Keratinocyte (primary cell): ENCODE results near the gene KIAA1217. TPM values are rescaled to one million over a fixed set of nuclear protein-coding genes. Genes with fewer than 3 reads are reported as not detected.

Experiments
- DNase-seq: peaks from one replicate; pipeline ENCODE4 v3.0.0-alpha.2; 2011; ENCODE audit warnings: low read depth, missing footprints, low spot score
- FAIRE-seq: peaks from 2 replicates; lab custom pipeline; 2011; peaks lifted over from hg19 to GRCh38; lab: Jason Lieb, UNC
- H2AFZ ChIP-seq: 2 replicates; pipeline ENCODE4 v1.6.0; 2012; ENCODE audit warnings: low read length, control low read depth, inconsistent platforms; ENCODE audit not compliant: control insufficient read depth
- H3K27ac ChIP-seq: 2 replicates; pipeline ENCODE4 v1.5.1; 2011; ENCODE audit warnings: low read length; ENCODE audit not compliant: control insufficient read depth, insufficient read depth
- H3K27me3 ChIP-seq: 3 replicates; pipeline ENCODE4 v1.6.0; 2011; ENCODE audit warnings: low read length; ENCODE audit not compliant: control insufficient read depth, insufficient read depth; ENCODE audit errors: extremely low read depth
- H3K36me3 ChIP-seq, 2 experiments: 2 replicates in 1 of 2; 3 replicates in 1 of 2; pipeline ENCODE4 v1.5.1; 2011; ENCODE audit warnings: low read length in 2 of 2, mild to moderate bottlenecking in 1 of 2; ENCODE audit not compliant: control insufficient read depth in 2 of 2, insufficient read depth in 2 of 2; ENCODE audit errors: extremely low read depth in 1 of 2
- H3K4me1 ChIP-seq: 3 replicates; pipeline ENCODE4 v1.5.1; 2011; ENCODE audit warnings: low read length; ENCODE audit not compliant: control insufficient read depth, insufficient read depth; ENCODE audit errors: extremely low read depth
- H3K4me2 ChIP-seq: 3 replicates; pipeline ENCODE4 v1.6.0; 2011; ENCODE audit warnings: low read depth, low read length; ENCODE audit not compliant: control insufficient read depth, insufficient read depth; ENCODE audit errors: extremely low read depth
- H3K4me3 ChIP-seq, 3 experiments: fragments of 200-600 bp in 1 of 3; sonication (generic) in 1 of 3; 2 replicates in 2 of 3; 3 replicates in 1 of 3; pipeline ENCODE4 v1.5.1; 2011 to 2016; ENCODE audit warnings: low read length in 3 of 3, mild to moderate bottlenecking in 3 of 3, control low read depth in 2 of 3, inconsistent platforms in 1 of 3, low read depth in 1 of 3, mixed read lengths in 1 of 3, mixed run types in 1 of 3, moderate library complexity in 1 of 3; ENCODE audit not compliant: control insufficient read depth in 2 of 3, insufficient read depth in 2 of 3; ENCODE audit errors: extremely low read depth in 1 of 3
- H3K79me2 ChIP-seq: 2 replicates; pipeline ENCODE4 v1.6.0; 2012; ENCODE audit warnings: low read length; ENCODE audit not compliant: control insufficient read depth, insufficient read depth
- H3K9ac ChIP-seq: 3 replicates; pipeline ENCODE4 v1.6.0; 2011; ENCODE audit warnings: low read length; ENCODE audit not compliant: control insufficient read depth, insufficient read depth; ENCODE audit errors: extremely low read depth
- H3K9me1 ChIP-seq: 3 replicates; pipeline ENCODE4 v1.6.0; 2011; ENCODE audit warnings: low read length; ENCODE audit not compliant: control insufficient read depth, insufficient read depth; ENCODE audit errors: extremely low read depth
- H3K9me3 ChIP-seq: 2 replicates; pipeline ENCODE4 v1.5.1; 2012; ENCODE audit warnings: low read depth, low read length; ENCODE audit not compliant: control insufficient read depth
- H4K20me1 ChIP-seq: 3 replicates; pipeline ENCODE4 v1.6.0; 2011; ENCODE audit warnings: low read length; ENCODE audit not compliant: control insufficient read depth, insufficient read depth; ENCODE audit errors: extremely low read depth
- EZH2 ChIP-seq: IDR thresholded peaks from one replicate; pipeline ENCODE4 v1.6.1; 2012; ENCODE audit warnings: inconsistent platforms, mild to moderate bottlenecking, low read length, moderate library complexity
- dilution Hi-C: fragments of 300-500 bp; cut with MboI; formaldehyde crosslinking; loops from one replicate; pipeline ENCODE4 v1.7.0; 2020; ENCODE audit warnings: low sequenced_read_pairs; ENCODE audit not compliant: extremely low pct_ligation_motif_present
- polyA plus RNA-seq, 5 experiments: library from polyadenylated mRNA; depleted of rRNA in 3 of 5; stranded (reverse) in 3 of 5; stranded (forward) in 1 of 5; unstranded in 1 of 5; fragments of >200 nt; gene quantifications; 1 replicate in 1 of 5; 2 replicates in 3 of 5; 3 replicates in 1 of 5; pipeline versions ENCODE4 v1.2.1 to v1.2.3, GENCODE V29; 2011 to 2012; ENCODE audit warnings: missing spikeins in 2 of 5, low read depth in 1 of 5, low replicate concordance in 1 of 5
- TF ChIP-seq, protein P1 (sequence below), 3 experiments: IDR thresholded peaks in 1 of 3; conservative IDR thresholded peaks in 1 of 3; optimal IDR thresholded peaks in 1 of 3; 2 replicates in 2 of 3; 3 replicates in 1 of 3; pipeline versions ENCODE3 to v1.5.1; 2011; ENCODE audit warnings: low read length in 3 of 3, mild to moderate bottlenecking in 3 of 3, moderate library complexity in 2 of 3, control low read depth in 1 of 3, inconsistent platforms in 1 of 3; ENCODE audit not compliant: insufficient read depth in 2 of 3; ENCODE audit errors: extremely low read depth in 1 of 3

KIAA1217 gene
- polyA plus RNA-seq, 1 donor (not counting 4 experiments of a cell fraction or from before 2014, with no cell fraction given), result 10.4 TPM

- H3K27me3 ChIP-seq, result no peaks in the 10 kb centered on the region
- H3K4me3 ChIP-seq, result no peak overlapping the region
- peaks cover 11 to 13% of the 10 kb centered on the region in 2 experiments for H3K36me3 ChIP-seq
Observed at GRCh38 chr10:24544776-24545175, 335.8 kb downstream of the KIAA1217 start.

GRCh38 chr10:24545585-24545984 is 336.6 kb downstream of the KIAA1217 start:
- Histone ChIP-seq H3K9me1 (no peaks in the 10 kb centered on the region), H3K27ac (no peak overlapping the region), H3K4me2 (no peak overlapping the region), H2AFZ (no peak overlapping the region), H3K9me3 (no peaks in the 10 kb centered on the region), H3K4me3 (no peak overlapping the region), H3K27me3 (no peaks in the 10 kb centered on the region), H3K36me3 (peaks cover 9 to 13% of the 10 kb centered on the region in 2 experiments), H4K20me1 (no peaks in the 10 kb centered on the region), H3K4me1 (no peaks in the 10 kb centered on the region), H3K9ac (no peak overlapping the region), H3K79me2 (no peaks in the 10 kb centered on the region)
- TF ChIP-seq, protein P1, sequence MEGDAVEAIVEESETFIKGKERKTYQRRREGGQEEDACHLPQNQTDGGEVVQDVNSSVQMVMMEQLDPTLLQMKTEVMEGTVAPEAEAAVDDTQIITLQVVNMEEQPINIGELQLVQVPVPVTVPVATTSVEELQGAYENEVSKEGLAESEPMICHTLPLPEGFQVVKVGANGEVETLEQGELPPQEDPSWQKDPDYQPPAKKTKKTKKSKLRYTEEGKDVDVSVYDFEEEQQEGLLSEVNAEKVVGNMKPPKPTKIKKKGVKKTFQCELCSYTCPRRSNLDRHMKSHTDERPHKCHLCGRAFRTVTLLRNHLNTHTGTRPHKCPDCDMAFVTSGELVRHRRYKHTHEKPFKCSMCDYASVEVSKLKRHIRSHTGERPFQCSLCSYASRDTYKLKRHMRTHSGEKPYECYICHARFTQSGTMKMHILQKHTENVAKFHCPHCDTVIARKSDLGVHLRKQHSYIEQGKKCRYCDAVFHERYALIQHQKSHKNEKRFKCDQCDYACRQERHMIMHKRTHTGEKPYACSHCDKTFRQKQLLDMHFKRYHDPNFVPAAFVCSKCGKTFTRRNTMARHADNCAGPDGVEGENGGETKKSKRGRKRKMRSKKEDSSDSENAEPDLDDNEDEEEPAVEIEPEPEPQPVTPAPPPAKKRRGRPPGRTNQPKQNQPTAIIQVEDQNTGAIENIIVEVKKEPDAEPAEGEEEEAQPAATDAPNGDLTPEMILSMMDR (optimal IDR thresholded peaks at IDR 0.05 in 1 of 3, IDR thresholded peaks at IDR 0.05 in 1 of 3, conservative IDR thresholded peaks at IDR 0.05 in 1 of 3; ENCODE audit: extremely low read depth in 1 of 3, insufficient read depth in 2 of 3, low read length in 3 of 3), result no peak
- TF ChIP-seq EZH2, result no peak
- no peak for FAIRE-seq
- no peak for DNase-seq
- dilution Hi-C loops, result no loop called here

More at GRCh38 chr10:24544776-24545175, 335.8 kb downstream of the KIAA1217 start:
- H4K20me1 ChIP-seq, result no peaks in the 10 kb centered on the region
- H3K9me3 ChIP-seq, result no peaks in the 10 kb centered on the region
- no peak overlapping the region for H3K9ac ChIP-seq
- H3K27ac ChIP-seq, result no peak overlapping the region
- TF ChIP-seq, protein P1 (optimal IDR thresholded peaks at IDR 0.05 in 1 of 3, IDR thresholded peaks at IDR 0.05 in 1 of 3, conservative IDR thresholded peaks at IDR 0.05 in 1 of 3; ENCODE audit: extremely low read depth in 1 of 3, insufficient read depth in 2 of 3, low read length in 3 of 3), result no peak
- TF ChIP-seq EZH2, result no peak
- dilution Hi-C loops, result no loop called here
- no peak for DNase-seq
- H3K9me1 ChIP-seq, result no peaks in the 10 kb centered on the region
- H3K79me2 ChIP-seq, result no peaks in the 10 kb centered on the region
- FAIRE-seq, result no peak
- H2AFZ ChIP-seq, result no peak overlapping the region
- H3K4me2 ChIP-seq, result no peak overlapping the region
- no peaks in the 10 kb centered on the region for H3K4me1 ChIP-seq
